ENCODE data around the gene KIAA1671.

The KIAA1671 gene

DNA sequence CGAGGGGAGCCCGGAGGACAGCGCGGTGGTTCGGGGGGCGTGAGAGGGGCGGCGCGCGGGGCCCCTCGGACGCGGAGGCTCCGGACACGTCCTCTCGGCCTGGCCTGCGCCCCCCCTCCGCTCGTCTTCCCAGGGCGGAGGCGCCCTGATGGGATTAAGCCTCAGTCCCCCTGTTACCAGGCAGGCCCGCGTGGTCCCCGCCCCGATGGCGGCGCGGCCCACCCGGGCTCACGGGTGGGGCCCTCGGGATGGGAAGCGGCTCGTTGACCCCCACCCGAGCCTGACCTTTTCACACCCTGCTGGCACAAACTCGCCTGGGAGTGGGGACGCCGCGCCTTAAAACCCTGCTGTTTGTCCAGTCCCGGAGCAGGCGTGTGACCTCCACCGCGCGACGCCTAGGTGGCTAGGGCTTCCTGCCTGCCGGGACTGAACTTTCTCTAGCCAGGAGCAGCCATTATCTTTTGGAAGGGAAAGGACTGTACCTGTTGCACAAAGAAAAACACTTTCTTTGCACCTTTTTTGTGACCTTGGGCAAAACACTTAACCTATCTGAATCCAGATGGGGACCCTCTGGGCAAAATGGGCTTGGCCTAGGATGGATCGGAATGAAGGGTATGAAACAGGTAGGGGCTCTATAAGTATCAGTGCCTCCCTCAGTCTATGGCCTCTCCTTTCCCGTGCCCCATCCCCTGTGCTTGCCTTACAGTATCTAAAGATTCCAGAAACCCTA, 1.0 kb downstream of the KIAA1671 start:
- no peak for DNase-seq

DNA sequence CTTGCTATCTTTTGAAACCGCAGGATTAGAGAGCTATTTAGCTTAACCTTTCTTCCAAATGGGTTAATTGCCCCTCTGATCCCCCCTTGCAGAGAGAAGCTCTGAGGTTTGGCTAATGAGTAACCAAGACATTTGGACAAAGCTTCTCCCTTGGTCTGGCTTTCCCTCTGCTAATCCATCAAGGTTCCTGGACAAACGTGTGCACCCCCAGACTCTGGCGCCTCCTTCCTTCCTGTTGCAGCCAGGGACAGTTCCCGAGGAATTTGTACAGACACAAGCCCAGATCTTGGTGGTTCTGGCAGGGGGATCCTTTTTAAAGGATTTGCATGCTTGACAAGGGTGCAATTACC, 1.6 kb downstream of the KIAA1671 start:
- DNase-seq: no peak

DNA sequence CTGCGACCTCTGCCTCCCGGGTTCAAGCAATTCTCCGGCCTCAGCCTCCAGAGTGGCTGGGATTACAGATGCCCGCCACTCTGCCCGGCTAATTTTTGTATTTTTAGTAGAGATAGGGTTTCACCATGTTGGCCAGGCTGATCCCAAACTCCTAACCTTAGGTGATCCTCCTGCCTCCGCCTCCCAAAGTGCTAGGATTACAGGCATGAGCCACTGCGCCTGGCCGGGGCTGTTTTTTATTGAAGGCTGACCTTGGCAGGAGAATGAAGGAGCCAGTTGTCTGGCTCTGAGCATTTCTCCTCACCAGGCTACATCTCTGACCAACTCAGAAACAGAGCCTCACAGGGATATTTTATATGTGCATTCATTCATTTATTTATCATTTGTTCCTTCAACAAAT, 2.3 kb downstream of the KIAA1671 start:
- DNase-seq: no peak

DNA sequence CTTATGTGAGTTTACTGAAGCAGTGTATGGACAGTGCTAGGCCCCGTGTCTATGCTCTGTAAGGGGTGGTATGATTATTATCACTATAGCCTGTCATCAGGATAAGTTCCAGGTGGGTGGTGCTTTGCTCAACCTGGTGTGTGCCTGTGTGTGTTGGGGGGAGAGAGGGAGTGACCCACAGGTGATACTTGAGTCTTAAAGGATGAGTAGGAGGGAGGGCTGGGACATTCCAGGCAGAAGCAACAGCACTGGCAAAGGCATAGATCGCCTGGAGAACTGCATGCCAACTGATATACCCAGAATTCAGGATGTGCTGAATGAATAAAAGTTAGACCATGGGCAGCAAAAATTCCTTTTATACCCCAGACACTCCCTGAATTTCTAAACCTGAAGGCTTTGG, 4.5 kb downstream of the KIAA1671 start:
- DNase-seq: no peak

DNA sequence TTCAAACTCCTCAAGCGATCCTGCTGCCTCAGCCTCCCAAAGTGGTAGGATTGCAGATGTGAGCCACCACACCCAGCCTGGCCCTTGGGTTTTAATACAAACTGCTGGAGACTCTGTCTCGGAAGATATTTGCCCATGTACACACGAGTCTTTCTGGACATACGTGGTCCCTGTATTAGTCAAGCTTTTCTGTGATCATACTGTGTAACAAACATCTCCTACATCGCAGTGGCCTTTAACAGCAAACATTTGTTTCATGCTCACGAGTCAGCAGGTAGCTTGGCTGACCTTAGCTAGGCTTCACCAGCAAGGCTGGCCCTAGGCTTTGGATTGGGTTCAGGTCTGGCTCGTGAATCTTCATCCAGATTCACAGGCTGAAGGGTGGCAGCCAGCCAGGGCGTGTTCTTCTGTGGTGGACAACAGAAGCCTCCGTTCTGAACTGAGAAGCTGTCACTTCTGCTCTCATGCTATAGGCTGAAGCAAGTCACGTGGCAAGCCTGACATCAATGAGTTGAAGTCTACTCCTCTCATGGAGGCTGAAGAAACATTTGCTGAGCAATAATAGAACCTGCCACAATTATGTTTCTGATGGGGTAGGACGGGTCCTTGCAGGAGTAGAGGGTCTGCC, 8.8 kb downstream of the KIAA1671 start:
- DNase-seq: no peak

DNA sequence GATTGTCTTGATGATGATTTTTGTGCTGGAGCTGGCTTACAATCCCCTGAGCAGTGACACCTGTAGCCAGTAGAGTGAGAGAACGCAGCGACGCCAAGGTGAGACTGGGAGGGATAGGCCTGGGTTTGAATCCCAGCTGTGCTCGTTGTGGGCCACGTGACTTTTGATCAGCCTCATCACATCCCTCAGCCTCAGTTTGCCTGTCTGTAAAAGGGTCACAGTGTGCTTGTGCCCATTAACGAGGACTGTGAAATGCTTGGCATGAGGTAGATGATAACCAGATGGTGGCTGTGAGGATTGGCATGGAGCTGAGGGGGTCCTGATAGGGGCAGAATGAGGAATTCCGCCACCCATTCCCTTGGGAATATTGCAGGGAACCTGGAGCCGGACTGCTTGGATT, 9.6 kb downstream of the KIAA1671 start:
- DNase-seq: no peak

DNA sequence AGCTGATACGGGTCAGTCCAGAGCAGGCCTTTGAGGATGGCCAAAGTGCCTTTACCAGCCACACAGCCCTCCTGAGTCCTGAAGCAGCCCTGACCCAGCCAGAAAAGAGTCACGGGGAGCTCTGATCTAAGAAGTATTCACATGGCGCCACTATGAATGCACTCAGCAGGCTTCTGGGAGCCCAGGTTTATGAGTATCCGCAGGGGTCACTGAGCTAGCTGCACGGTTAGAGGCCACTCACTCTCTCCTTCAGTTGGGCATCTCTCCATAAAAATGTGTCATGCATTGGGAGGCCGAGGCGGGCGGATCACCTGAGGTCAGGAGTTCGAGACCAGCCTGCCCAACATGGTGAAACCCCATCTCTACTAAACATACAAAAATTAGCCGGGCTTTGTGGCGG, 10.3 kb downstream of the KIAA1671 start:
- no peak for DNase-seq

DNA sequence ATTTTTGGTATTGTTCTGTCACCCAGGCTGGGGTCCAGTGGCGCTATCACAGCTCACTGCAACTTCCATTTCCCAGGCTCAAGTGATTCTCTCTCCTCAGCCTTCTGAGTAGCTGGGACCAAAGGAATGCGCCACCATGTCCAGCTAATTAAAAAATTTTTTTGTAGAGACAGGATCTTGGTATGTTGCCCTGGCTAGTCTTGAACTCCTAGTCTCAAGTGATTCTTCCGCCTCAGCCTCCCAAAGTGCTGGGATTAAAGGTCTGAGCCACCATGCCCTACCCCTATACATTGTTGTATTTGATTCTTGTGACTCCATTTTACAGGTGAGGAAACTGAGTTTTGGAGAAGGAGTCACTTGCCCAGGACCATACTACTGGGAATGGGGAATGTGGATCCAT, 11.9 kb downstream of the KIAA1671 start:
- no peak for DNase-seq

DNA sequence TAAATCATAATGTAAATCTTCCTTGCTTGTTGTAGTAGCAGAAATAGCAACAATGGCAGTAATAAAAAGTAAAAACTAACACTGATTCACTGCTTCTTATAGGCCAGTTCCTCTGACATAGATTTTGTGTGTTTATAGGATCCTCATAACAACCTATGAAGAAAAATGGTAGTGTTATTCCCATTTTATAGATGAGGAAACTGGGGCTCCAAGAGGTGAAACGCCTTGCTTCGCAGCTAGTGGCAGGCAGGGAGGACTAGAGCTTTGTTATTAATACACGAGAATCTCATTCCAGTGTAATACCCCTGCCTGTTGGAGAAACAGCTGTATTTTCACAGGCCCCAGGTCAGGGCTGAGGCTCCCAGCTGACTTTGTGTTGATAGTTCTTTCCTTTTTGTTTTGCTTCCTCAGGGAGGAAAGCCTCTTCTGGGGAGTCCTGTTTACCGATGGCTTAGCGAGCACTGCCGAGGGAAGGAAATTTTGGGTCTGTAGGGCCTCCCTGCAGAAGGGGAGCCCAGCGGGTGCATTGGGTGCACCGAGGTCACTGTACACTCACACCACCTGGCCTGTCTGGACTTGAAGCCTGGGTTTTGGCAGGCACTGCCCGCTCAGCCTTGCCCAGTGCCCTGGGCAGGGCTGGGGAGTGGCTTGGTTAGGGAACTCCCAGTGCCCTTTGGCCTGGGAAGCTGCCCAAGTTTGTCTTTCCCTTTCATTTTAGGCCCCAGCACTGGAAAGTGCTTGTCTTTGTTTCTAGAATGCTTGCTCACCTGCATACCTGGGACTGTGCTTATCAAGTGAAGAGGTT, 13.5 kb downstream of the KIAA1671 start:
- no peak for DNase-seq

DNA sequence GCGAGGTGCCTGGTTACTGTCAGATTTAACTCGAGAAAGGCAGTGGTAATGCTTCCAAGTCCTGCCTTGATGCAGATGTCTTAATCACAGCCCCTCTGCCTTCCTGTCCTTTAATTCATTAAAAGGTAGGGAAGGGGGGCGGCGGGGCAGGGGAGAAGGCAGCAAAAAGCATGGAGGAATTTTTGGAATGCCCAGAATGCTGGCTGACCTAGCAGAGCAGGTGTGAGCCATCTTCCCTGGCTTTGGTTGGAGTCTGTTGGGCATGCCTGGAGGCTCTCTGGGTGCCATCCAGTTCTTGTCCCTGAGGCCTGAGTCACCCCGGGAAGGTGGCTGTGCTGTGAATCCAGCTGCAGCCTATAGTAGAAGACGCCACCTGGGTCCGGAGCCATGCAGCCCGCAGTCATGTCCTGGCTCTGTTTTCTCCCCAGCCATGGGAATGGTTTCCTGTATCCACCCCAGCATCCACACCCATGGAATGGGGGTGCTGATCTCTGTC, 15.6 kb downstream of the KIAA1671 start:
- no peak for DNase-seq

DNA sequence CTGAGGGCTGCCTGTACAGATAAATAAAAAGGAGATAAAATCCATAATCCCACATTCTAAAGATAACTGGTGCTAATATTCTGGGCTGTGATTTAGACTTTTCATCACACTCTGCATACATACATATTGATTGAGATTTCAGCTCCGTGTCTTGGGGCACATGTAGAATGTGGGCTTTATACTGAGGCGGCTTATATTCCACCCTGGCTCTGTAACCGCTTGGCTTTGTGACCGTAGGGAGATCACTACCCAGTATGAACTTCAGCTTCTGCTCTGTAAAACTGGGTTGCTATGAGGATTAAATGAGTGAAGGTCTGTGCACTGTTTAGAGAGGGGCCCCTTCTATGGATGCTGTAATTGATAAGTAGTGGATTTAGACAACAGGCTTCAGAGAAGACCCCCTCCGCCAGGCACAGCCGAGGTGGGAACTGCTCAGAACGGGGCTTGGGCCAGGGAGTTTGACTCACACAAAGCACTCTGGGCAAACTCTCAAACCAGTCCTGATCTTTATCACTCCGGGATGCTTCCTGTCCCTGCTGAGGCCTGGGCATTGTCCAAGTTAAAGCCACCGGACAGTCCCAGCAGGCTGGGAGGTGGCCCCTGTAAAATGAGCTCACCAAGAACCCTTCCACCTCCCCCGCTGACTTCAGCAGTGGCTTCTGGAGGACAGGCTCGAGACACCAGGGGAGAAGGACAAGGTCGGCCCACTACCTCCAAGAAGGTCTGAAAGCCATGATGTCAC, 17.2 kb downstream of the KIAA1671 start:
- no peak for DNase-seq

DNA sequence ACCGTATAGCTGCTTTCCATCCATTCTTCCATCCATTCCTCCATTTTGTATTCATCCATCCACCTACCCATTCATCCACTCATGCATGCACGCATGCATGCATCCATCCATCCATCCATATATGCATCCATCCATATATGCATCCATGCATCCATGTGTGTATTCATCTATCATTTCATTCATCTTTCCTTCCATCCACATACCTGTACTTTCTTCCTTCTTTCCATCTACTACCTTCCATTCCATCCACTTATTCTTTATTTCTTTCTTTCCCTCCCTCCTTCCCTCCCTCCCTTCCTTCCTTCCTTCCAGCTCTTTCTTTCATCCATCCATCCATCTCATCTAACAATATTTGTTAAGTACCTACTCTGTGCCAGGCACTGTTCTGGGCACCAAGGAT, 19.9 kb downstream of the KIAA1671 start:
- DNase-seq: no peak

DNA sequence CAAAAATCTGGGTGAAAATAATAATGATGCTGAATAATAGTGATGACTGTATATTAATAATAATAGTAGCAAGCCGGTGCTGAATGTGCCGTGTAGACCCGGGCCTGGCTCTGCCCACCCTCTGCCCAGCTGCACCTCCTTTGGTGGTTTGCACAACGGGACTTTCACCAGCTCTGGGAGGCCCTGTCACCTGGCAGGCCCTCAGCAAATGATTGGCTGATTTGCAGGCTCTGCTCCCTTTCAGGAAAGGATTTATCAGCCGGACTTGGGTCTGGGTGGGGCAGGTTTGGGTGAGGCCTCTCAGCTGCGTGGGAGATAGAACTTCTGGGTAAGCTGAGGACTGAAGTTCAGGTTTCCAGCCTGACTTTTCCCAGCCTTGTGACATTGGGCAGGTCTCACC, 21.4 kb downstream of the KIAA1671 start:
- DNase-seq: no peak

DNA sequence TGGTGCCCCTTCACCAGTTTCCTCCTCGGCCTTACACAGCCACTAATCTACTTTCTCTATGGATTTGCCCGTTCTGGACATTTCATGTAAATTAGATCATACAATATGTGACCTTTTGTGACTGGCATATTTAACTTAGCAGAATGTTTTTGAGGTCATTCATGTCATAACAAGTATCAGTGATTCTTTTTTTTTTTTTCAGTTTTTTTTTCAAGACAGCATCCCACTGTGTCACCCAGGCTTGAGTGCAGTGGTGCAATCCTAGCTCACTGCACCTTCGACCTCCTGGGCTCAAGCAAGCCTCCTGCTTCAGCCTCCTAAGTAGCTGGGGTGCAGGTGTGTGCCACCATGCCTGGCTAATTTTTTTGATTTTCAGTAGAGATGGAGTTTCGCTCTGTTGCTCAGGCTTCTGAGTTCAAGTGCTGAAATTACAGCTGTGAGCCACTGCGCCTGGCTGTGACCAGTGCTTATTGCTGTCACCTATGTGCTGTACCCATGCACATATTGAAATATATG, 22.7 kb downstream of the KIAA1671 start:
- no peak for DNase-seq

DNA sequence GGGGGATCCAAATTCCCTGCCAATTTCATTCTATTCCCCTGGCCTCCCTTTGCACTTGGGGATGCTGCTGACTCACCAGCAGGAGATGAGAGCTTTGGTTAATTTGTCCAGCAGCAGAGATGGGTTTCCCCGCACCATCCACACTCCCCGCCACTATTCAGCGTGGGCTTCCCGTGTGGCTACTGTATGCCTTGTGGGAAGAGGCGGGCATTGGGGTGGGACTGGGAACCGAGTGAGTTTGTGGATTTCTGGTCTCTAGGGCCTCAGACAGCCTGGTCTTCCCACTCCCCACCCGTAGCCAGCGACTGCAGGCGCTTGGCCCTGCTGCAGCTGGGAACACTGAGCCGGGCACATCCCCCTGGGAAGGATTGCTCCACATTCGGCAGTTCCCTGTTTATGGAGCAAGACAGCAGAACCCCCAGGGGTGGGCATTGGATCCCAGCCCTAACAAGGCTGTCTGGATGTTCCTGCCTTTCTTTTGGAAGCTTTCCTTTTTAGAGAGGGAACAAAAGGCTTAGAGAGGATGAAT, 23.4 kb downstream of the KIAA1671 start:
- DNase-seq: no peak

DNA sequence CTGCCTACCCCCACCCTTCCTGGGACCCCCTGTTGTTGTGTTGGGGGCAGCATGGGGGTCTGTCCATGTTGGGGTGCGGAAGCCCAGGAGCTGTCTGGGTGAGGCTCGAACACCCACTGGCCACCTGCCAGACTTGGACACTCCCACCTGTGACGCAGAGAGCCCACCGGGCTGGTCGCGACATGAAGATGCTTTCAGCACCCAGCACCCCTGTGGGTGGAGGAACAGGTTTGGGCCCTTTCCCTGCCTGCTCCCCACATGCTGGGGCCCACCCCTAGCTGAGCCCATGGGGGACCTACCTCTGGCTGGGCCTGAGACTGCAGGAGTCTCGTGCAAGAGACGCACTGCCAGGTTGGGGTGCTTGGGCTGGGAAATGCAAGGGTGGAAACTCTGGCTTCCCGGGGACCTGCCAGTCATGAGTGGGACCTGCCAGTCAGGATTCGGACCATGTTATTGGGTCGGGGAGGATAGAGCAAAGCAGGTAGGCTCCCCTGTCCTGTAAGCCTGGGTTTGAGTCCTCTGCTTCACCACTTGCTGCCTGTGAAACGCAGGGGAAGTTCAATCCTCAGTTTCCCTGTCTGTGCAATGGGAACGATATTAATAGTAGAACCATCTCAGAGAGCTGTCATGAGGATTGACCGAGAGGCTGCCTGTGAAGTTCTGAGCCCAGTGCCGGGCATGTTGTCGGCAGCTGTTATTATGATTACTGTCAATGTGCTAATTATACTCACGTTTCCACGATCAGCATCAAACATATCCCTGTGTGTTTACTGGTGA, 24.1 kb downstream of the KIAA1671 start:
- no peak for DNase-seq

DNA sequence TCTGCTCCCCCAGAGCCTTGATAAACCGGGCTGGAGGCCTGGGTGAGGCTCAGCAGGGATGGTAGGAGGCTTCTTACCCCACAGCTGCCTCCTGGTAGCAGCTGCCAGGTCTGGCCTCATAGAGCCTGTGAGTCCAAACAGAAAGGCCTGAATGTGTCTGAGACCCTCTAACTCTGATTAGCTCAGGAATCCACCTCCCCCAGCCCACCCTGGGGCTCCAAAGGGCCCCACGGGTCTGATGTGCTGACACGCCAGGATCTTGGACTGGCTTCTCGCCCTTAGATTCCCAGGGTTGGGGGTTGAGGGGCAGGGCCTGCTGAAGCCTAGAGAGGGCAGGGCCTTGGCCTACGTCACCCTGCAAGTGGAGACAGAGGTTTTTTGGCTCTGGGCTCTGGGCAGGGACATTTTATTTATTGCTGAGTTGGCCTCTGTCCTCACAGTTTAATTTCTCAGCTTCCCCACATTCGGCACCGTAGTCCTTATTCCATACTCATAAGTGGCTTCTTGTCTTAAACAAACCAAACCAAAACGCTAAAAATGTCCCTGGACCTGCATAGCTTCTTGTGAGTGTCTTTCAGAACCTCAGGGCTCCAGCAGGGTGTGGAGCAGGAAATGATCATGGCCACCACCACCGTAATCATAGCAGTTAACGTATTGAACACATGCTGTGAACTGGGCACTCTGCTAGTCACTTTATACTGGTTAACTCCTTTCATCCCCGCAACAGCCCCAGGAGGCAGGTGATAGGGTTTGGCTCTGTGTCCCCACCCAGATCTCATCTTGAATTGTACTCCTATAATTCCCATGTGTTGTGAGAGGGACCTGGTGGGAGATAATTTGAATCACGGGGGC, 25.1 kb downstream of the KIAA1671 start:
- DNase-seq: no peak

DNA sequence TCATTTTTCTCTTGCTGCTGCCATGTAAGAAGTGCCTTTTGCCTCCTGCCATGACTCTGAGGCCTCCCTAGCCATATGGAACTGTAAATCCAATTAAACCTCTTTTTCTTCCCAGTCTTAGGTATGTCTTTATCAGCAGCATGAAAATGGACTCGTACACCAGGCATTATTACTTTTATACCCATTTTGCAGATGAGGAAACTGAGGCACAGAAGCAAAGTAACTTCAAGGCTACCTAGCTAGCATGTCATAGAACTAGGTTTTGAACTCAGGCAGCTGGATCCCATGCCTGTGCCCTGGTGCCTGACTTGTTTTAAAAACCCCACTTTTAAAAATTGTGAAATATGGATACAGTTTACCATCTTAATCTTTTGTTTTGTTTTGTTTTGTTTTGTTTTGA, 25.8 kb downstream of the KIAA1671 start:
- no peak for DNase-seq

DNA sequence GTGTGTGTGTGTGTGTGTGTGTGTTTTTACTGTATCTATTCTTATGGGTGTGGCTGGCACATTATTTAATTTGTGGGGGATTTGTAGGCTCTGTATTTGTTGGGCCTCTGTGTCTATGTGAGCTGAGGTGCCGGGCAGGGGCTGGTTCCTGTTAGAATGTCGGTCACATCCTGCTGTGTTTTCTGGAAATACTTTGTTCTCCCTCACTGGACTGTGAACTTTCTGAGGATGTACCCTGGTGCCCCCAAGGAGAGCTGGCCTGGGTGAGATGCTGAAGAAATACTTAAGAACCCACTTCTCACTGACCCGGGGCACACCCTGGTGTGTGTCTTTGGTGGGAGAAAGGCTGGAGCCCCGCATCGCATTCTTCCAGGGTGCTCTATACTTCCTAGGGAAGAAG, 28.6 kb downstream of the KIAA1671 start:
- DNase-seq: no peak

DNA sequence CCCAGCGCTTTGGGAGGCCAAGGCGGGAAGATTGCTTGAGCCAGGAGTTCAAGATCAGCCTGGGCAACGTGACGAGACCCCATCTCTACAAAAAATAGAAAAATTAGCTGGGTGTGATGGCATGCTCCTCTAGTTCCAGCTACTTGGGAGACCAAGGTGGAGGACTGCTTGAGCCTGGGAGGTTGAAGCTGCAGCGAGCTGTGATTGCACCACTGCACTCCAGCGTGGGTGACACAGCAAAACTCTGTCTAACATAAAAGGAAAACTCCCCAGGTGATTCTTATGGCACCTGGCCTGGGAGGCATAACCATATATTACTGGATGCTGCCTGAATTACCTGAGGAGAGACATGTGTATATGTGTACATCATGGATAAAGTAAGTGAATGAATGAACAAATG, 29.1 kb downstream of the KIAA1671 start:
- DNase-seq: no peak
